Putamen (tissue), 1 donor: ENCODE results near the gene MYBPHL.

Experiments
- DNase-seq: peaks from one replicate; pipeline ENCODE4 v3.0.0-alpha.2; 2016; ENCODE audit warnings: low spot score

Gene MYBPHL

DNA sequence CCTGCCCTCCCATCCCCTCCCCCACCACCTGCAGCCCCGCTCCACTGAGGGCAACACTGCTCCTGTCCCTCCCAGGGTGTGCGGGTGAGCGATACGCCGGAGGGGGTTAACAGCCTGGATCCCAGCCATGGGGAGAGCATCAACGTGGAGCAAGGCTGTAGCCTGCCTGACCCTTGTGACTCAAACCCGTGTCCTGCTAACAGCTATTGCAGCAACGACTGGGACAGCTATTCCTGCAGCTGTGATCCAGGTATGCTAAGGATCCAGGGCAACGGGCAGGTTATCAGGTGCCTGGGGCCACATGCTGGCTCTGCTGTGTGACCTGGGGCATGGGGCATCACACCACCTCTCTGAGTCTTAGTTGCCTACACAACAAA, 42.4 kb downstream of the MYBPHL start:
- no peak for DNase-seq

DNA sequence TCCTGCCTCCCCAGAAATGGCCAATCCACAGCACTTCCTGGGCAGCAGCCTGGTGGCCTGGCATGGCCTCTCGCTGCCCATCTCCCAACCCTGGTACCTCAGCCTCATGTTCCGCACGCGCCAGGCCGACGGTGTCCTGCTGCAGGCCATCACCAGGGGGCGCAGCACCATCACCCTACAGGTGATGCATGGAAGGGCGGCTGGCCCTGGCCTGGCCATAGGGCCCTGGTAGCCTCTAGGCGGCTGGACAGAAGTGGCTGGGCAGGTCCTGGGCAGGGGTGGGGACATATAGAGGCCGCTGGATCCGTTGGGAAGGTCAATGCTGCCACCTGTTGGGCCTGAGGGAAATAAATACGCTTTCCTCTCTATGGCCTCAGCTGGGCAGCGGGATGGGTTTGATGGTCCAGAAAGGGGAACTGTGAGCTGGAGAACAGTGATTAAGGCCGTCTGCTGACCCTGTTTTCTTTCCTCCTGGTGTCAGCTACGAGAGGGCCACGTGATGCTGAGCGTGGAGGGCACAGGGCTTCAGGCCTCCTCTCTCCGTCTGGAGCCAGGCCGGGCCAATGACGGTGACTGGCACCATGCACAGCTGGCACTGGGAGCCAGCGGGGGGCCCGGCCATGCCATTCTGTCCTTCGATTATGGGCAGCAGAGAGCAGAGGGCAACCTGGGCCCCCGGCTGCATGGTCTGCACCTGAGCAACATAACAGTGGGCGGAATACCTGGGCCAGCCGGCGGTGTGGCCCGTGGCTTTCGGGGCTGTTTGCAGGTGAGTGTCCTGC, 43.0 kb downstream of the MYBPHL start:
- DNase-seq: peak; percentile 88

DNA sequence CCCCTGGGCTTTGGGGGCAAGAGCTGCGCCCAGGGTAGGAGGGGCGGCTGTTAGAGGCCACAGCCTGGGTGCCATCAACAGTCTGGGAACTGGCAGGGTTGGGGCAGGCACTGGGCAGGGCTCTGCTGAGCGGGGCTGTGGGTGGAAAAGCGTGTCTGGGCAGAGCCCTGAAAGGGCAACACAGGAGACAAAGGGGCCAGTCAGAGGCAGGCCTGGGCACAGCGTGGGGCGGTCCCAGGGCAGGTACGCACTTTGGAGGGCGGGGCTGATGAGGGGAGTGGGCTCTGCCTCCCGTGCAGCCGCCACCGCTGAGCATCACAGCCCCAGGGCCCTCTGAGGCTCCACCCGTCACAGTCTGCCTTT, 43.6 kb downstream of the MYBPHL start:
- no peak for DNase-seq

DNA sequence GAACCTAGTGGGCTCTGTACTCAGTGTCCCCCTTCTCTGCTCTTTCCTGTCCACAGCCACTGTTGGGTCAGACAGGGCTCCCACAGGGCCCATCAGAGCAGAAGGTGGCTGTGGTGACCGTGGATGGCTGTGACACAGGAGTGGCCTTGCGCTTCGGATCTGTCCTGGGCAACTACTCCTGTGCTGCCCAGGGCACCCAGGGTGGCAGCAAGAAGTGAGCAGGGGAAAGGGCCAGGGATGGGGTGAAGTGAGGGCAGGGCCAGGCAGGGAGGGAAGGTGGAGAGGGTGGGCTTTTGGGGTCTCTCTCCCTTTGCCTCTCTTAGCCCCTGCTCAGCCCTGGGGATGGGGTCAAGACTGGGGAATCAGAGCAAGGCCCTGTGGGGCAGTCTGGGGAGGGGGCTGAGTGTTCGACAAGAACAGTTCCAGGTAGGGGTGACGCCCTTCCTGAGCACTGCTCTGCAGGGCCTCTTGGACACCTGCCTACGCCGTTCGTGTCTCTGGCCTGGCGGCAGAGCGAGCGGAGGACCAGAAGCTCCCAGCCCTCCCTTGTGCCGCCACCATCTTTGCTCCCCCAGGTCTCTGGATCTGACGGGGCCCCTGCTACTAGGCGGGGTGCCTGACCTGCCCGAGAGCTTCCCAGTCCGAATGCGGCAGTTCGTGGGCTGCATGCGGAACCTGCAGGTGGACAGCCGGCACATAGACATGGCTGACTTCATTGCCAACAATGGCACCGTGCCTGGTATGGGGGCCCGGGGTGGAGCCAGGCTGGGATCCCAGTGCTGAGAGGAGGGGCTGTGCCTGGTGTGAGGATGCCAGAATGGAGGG, 44.4 kb downstream of the MYBPHL start:
- DNase-seq: no peak

DNA sequence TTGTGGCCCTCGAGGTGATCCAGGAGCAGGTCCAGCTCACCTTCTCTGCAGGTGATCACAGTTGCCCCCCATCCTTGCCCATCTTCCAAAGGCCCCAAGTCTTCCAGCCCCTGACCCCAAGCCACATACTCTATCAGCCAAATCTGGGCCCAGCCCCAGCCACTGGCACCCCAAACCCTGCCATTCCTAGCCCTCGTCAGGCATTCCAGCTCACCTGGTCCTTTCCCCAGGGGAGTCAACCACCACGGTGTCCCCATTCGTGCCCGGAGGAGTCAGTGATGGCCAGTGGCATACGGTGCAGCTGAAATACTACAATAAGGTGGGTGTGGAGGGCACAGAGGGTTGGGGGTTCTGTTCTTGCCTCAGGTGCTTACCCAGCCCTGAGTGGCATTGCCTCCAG, 45.2 kb downstream of the MYBPHL start:
- DNase-seq: no peak

DNA sequence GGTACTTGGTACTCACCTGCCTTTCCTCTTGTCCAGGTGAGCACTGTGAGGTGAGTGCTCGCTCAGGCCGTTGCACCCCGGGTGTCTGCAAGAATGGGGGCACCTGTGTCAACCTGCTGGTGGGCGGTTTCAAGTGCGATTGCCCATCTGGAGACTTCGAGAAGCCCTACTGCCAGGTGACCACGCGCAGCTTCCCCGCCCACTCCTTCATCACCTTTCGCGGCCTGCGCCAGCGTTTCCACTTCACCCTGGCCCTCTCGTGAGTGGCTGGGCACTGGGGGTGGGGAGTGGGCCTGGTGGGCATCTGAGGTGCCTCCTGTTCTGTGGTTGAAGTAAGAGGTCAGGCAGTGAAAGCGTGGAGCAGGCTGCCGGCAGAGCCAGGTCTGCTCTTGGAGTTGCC, 45.8 kb downstream of the MYBPHL start:
- DNase-seq: no peak

DNA sequence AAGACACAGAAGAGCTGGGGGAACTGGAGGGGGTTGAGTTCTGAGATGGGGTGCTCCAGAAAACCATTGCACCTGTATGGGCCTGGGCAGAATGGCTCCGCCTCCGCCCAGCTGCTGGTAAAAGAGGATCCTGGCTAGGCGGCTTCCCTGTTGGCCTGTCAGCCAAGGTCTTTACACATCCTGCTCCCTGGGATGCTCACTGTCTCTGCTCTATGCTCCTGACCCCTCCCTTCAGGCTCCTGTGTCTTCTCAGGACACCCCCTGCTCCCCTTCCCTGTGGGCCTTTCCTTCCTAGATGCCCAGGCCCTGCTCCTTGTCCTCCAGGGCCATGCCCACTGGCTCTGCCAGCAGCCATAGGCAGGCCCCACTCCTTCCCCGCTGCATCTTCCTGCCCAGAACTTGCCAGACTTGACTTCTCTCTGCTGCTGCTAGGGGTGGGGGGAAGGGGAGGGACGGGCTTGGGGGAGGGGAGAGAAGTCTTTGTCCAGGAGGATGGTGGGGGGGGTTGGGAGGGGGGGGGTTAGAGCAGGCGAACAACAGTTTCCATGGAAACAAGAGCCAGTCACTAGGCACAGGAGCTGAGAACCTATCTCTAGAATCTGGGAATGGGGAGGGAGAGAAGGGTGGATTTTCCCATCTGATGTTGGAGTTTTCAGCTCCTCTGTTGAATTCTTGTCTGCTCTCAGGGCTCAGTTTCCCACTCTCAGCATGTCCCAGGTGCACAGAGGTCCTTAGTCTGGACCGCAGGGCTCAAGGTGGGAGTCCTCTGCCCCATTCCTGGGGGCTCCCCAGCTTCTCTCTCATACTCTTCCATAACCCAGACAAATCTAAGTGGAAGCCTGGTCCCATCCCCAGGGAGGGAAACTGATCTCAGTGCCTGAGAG, 46.9 kb downstream of the MYBPHL start:
- no peak for DNase-seq

DNA sequence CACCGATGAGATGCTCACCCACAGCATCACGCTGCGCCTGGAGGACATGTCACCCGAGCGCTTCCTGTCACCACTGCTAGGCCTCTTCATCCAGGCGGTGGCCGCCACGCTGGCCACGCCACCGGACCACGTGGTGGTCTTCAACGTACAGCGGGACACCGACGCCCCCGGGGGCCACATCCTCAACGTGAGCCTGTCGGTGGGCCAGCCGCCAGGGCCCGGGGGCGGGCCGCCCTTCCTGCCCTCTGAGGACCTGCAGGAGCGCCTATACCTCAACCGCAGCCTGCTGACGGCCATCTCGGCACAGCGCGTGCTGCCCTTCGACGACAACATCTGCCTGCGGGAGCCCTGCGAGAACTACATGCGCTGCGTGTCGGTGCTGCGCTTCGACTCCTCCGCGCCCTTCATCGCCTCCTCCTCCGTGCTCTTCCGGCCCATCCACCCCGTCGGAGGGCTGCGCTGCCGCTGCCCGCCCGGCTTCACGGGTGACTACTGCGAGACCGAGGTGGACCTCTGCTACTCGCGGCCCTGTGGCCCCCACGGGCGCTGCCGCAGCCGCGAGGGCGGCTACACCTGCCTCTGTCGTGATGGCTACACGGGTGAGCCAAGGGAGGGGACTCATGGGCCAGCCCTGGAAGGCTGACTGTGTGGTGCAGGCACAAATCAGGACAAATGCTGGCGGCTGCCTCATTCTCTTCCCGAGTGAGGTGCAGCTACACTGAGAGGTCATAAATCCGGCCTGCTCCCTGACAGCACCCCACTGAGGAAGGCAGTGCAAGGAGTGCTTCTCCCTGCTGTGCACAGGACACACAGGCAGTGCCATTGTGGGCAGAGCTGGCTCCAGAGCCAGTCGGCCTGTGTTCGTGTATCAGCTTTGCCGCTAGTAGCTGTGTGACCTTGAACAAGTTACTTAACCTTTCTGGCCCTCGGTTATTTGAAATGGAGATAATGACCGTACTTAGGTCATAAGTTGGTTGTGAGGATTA, 48.0 kb downstream of the MYBPHL start:
- no peak for DNase-seq

DNA sequence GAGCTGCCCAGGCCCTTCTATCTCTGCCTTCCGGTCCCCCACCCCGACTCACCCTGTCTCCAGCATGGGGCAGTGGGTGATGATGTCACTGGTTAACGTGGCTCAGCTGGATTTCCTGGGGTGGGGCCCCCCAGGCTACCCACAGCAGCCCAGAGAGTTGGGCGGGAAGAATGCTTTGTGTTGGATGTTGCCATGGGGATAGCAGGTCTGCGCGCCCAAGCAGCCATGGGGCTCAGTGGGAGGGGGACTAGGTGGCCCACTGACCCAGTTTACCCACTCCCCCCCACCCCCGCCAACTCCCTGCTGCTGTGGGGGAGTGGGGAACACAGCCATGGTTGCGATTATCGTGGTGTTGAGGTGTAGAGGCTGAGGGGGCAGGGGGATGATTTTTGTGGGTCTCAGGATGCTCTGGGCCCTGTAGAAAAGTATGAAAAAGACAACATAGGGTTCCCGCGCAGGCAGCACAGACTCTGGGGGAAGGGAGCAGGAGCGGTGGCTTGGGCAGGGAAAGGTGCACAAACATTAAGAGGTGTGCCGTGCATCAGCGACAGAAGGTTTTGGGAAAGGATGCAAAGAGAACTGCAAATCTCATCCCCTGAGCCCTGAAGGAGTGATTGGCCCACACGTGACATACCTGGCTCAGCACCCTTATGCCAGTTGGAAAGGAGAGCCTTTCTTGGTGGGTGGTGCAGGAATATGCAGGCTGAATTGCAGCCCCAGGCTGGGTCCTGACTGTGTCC, 49.0 kb downstream of the MYBPHL start:
- no peak for DNase-seq

DNA sequence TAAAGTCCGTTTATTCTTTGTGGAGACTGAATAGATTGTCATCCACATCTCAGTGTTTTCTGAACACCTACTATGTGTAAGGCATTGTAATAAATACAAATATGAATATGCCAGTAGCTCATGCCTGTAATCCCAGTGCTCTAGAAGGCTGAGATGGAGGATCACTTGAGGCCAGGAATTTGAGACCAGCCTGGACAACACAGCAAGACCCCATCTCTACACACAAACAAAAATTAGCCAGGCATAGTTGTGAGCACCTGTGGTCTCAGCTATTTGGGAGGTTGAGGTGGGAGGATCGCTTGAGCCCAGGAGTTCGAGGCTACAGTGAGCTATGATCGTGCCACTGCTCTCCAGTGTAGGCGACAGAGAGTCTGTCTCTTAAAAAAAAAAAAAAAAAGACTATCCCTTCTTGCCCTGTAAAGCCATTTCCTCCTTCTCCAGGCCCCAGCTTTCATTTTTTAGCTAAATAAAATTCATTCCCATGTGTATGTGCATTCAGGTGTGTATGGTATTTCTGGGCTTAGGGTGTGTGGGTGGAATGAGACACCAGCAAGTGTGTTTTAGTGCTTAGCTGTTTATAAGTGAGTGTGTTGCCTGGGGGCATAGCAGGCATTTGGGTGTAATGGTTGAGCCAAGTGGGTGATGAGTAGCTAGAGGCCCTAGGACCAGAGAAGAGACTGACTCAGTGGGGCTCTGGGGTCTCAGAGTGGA, 49.7 kb downstream of the MYBPHL start:
- no peak for DNase-seq

DNA sequence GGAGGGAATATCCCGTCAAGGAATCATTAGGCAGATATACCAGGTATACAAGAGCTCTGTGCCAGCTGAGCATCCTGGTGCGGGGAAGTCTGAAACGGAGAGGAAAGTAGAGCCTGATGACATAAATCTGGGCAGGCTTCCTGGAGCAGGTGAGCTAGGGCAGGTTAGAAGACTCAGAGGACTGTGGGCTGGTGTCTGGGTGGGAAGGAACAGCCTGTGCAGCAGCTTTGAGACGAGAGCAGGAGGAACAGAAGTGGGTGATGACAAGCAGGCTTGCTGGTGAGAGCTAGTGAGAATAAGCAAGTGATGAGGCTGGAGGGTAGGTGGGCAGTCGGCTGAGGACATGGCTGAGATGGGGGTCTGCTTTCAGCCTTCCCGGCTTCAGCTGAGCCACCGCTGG, 50.7 kb downstream of the MYBPHL start:
- no peak for DNase-seq

DNA sequence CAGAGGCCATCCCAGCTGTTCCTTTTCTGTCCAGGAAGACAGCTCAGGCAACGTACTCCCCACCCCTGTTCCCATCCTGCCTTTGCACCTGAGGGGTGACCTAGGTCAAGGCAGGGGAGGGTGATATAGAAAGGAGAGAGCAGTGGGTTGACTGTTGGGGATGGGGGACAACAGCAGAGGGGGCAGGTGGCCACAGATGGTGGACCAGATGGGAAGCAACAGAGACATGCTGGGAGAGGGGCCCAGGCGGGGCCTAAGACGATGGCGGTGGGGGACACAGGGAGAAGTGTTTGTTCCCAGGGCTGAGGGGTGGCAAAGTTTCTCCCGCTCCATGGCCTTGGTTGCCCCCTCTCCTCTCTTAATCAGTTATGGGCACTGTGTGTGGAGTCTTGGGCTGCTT, 51.1 kb downstream of the MYBPHL start:
- DNase-seq: no peak

DNA sequence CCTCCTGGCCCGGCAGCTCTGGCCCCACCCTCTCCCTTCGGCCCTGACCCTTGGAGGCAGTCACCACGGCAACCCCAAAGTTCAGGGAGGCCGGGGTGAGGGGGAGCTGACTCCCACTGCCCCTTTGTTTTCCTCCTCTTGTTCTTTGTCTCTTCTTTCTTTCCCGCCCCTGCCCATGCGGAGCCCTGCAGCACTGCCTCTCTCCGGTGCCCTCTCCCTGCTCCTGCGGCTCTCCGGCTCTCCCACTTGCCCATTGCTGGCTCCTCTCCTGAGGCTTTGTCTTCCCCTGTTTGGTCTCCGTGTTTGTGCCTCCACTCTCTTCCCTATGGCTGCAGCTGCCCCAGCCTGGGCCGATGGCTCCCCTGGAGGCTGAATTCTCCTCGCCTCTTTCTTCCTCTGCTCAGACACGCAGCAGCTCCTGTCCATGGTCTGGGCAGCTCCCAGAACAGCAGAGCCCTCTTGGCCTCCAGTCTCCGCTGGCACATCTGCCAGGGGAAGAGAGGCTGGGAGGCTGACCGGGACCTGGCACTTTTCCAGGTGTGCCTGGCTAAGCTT, 51.6 kb downstream of the MYBPHL start:
- no peak for DNase-seq

DNA sequence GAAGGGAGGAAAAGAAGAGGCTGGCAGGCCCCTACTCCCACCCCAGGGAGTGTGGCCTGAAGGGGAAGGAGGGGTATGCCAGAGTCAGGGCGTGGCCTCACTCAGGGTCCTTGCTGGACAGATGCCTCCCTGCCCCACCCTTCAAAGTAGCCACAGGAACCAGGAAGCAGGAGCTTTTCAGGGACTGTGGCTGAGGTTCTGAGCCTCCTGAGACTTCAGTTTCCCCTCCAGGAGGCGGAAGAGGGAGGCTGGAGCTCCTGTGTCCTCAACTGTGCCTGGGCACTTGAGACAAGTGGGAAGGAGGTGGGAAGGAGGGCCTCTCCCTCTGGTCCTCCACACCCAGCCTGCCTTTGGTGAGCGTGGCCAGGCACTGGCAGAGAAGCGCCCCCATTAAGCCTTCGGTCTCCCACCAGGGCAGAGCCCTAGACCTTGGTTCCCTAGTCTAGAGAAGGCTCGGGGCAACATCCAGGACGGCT, 52.2 kb downstream of the MYBPHL start:
- DNase-seq: no peak

DNA sequence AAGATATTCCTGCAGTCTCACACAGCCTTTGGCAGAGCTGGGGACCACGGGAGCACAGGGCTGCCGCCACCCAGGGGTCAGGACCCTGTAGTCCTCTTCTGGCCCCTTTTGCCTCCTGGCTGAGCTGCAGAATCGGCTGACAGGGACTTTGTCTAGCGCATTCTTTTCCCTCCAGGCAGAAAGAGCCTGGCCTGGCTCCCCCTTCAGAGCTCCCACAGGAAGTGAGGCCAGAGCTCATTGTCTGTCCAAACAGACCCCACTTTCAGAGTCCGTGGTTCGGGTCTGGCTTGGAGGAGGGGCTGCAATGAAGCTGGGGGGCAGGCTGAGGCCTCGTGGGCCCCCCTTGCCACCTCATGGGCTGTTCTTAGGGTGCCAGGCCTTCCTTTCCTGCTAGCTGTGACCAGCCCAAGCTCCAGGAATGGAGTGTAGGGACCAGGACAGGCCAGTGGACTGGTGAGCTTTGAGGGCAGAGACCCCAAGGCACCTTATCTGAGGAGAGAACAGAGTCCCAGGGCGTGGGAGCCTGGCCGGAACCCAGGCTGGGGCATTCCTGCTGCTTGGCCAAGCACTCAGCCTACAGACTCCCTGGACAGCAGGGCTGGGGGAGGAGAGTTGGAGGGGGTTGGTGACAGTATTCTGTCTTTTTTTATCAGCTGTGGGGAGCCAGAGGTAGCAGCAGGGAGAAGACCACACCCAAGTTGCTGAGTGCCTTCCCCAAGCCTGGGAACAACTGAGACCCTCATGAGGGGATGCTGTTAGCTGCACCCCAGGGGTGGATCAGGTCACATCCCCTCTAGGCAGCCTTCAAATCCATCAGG, 52.8 kb downstream of the MYBPHL start:
- no peak for DNase-seq

DNA sequence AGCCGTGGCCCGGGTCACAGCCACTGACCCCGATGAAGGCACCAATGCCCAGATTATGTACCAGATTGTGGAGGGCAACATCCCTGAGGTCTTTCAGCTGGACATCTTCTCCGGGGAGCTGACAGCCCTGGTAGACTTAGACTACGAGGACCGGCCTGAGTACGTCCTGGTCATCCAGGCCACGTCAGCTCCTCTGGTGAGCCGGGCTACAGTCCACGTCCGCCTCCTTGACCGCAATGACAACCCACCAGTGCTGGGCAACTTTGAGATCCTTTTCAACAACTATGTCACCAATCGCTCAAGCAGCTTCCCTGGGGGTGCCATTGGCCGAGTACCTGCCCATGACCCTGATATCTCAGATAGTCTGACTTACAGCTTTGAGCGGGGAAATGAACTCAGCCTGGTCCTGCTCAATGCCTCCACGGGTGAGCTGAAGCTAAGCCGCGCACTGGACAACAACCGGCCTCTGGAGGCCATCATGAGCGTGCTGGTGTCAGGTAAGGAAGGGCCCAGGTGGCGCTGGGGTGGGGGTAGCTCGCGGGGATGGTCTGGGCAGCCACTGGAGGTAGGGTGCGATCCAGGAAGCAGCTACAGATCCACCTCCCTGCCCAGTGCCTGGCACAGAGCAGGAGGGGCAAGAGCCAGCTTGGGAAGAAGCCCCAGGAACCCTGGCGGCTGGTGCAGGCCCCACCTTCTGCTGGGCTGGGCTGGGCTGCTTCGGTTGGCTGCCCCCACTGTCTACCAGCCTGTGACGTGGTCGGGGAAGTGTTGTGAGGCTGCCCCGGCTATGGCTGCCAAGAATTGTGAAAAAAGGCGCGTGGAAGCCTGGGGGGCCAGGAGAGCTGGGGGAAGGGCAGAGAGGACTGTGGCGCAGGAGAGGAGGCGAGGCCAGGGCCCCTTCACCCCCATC, 53.7 kb downstream of the MYBPHL start:
- DNase-seq: peak; percentile 88

DNA sequence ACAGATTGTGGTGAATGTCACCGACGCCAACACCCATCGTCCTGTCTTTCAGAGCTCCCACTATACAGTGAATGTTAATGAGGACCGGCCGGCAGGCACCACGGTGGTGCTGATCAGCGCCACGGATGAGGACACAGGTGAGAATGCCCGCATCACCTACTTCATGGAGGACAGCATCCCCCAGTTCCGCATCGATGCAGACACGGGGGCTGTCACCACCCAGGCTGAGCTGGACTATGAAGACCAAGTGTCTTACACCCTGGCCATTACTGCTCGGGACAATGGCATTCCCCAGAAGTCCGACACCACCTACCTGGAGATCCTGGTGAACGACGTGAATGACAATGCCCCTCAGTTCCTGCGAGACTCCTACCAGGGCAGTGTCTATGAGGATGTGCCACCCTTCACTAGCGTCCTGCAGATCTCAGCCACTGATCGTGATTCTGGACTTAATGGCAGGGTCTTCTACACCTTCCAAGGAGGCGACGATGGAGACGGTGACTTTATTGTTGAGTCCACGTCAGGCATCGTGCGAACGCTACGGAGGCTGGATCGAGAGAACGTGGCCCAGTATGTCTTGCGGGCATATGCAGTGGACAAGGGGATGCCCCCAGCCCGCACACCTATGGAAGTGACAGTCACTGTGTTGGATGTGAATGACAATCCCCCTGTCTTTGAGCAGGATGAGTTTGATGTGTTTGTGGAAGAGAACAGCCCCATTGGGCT, 54.5 kb downstream of the MYBPHL start:
- DNase-seq: no peak
